Measurements from ENCODE around the gene EXOC8. TPM values are rescaled to one million over a fixed set of nuclear protein-coding genes. Genes with fewer than 3 reads are reported as not detected.
A peak's percentile ranks its signal among the peaks of the same experiment; 100 is the strongest.

EXOC8 gene
- total and polyA plus RNA-seq, 2 of the 13 experiments (the other 11 are each of a cell fraction or from before 2014, with no cell fraction given) = 2.1 to 7.9 TPM

- no peak for TF ChIP-seq ARID3A (IDR thresholded peaks at IDR 0.05; ENCODE audit: low read depth, low read length)
- TF ChIP-seq ZNF24 (IDR thresholded peaks at IDR 0.05) = no peak
Observed at GRCh38 chr1:231357831-231358354, 20.2 kb upstream of the EXOC8 start (continued).

GRCh38 chr1:231357187-231357772 is 19.6 kb upstream of the EXOC8 start:
- H2AFZ ChIP-seq (ENCODE audit: low read length) = no peak overlapping the region
- 87% methylated on average over 10 of the region's 10 CpGs for WGBS (ENCODE audit: low lambda C conversion rate)
- no peaks in the 10 kb centered on the region for H3K79me2 ChIP-seq (ENCODE audit: insufficient read depth, low read length)
- DNase-seq (ENCODE audit: low spot score) (no peak), FAIRE-seq (no peak), ATAC-seq (no peak)
- H3K4me3 ChIP-seq (replicated peaks in 1 of 3; ENCODE audit: insufficient read depth in 1 of 3, low read depth in 2 of 3, low read length in 3 of 3) = no peak overlapping the region
- no peak overlapping the region for H3K9ac ChIP-seq (ENCODE audit: insufficient read depth, low read depth, low read length)
- no peak overlapping the region for H3K27ac ChIP-seq (ENCODE audit: extremely low read length, insufficient read depth, low read length)
- peaks cover 7% of the 10 kb centered on the region; the same call in 1 of the 2 replicates for H3K4me1 ChIP-seq (ENCODE audit: insufficient read depth, low read length)
- no TSS peak for BruUV-seq (replicated peaks)
- intact Hi-C loops (cut with micrococcal nuclease; ENCODE audit: unreplicated experiment) = loop anchor here (1.0 to 2.0 kb wide), 3 partner anchors 64 to 334 kb away; no protein-coding TSS in a partner anchor
- TF ChIP-seq BRF2 (CRISPR knock-in tag; IDR thresholded peaks at IDR 0.05) = no peak
- TF ChIP-seq E2F2 (CRISPR knock-in tag; IDR thresholded peaks at IDR 0.05; ENCODE audit: borderline replicate concordance) = no peak
- no peak for TF ChIP-seq ARID3A (IDR thresholded peaks at IDR 0.05; ENCODE audit: low read depth, low read length)
- TF ChIP-seq HMG20A (CRISPR knock-in tag; IDR thresholded peaks at IDR 0.05; ENCODE audit: borderline replicate concordance) = no peak
- peak; percentile 31 for TF ChIP-seq MAFF (IDR thresholded peaks at IDR 0.05; ENCODE audit: low read depth, low read length)
- no peak for TF ChIP-seq ZNF746 (CRISPR knock-in tag; IDR thresholded peaks at IDR 0.05)
- no peak for TF ChIP-seq MLX (CRISPR knock-in tag; IDR thresholded peaks at IDR 0.05)
- no peak for TF ChIP-seq ZNF501 (CRISPR knock-in tag; IDR thresholded peaks at IDR 0.05)
- peak in 1 of 2 experiments; percentile 48; a peak in 1 of 4 replicates for TF ChIP-seq MAFK (conservative IDR thresholded peaks at IDR 0.05 in 1 of 2, IDR thresholded peaks at IDR 0.05 in 1 of 2; ENCODE audit: low read length in 2 of 2)
- in situ Hi-C loops (cut with HindIII; ENCODE audit: extremely low pct_ligation_motif_present, low pct_unique_long_range_greater_than_20kb) = loop anchor here (5.0 kb wide), 1 partner anchor 245 kb away; no protein-coding TSS in a partner anchor
- peaks cover 7 to 10% of the 10 kb centered on the region in 2 experiments; a peak in 4 of 5 replicates for H3K36me3 ChIP-seq (replicated peaks in 1 of 2; ENCODE audit: control insufficient read depth in 1 of 2, insufficient read depth in 2 of 2, low read length in 2 of 2)
- no peak overlapping the region for H3K4me2 ChIP-seq (ENCODE audit: low read depth, low read length)
- ChIA-PET CTCF (ENCODE audit: low intra/inter-chr PET ratio, low total read pairs) (interaction anchor here (0.9 to 3.4 kb wide), 5 partner anchors 193 to 246 kb away, joined by 3 to 23 read pairs (median 15); no protein-coding TSS in a partner anchor), POLR2A (no interaction called here)
- no peaks in the 10 kb centered on the region for H3K27me3 ChIP-seq (ENCODE audit: control insufficient read depth in 1 of 2, insufficient read depth in 2 of 2, low read length in 2 of 2)
- H3K9me3 ChIP-seq (ENCODE audit: low read length) = no peaks in the 10 kb centered on the region
- H4K20me1 ChIP-seq (ENCODE audit: insufficient read depth, low read length) = no peaks in the 10 kb centered on the region

All from HepG2 (cell line).